GM12875 (cell line): ENCODE data around the gene NLRP9.

Source experiments
- H3K4me3 ChIP-seq: one replicate; pipeline ENCODE4 v1.5.1; 2011; ENCODE audit warnings: low read depth, low read length, control low read depth
- CTCF ChIP-seq: IDR thresholded peaks from 2 replicates; pipeline ENCODE4 v1.5.1; 2011; ENCODE audit warnings: low read depth, mild to moderate bottlenecking, control low read depth, inconsistent platforms, low read length, moderate library complexity, borderline replicate concordance; ENCODE audit not compliant: insufficient read depth

Gene NLRP9

DNA sequence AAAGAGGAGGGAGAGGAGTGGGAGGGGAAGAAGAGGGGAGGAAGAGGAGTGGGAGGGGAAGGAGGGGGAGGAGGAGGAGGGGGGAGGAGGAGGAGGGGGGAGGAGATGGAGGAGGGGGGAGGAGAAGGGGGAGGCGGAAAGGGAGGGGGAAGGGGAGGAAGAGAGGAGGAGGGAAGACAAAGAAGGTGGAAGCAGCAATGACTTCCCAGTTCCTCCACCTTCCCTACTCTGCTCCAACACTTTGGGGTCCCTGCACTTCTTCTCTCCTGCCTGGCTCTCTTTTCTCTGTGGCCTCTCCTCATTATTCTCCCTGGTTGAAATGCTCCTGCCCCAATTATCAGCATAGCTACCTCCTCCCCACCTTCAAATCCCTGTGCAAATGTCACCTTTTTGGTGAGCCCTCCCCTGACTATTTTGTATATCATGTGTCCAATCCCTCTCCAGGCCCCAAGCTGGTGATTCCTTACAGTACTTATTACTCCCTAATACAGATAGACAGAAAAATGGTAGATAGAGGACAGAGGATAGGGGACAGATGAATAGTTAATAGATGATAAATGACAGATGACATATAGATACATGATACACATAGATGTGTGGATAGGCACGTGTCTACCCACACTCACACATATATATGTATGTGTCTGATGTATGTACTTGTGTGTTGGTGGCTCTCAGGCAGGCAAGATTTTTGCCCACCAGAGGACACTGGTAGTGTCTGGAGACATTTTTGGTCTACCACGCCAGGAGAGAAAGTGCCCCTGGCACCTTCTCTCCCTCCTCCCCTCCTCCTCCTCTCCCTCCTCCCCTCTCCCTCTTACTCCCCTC is 25.2 kb downstream of the NLRP9 start:
- no peak for TF ChIP-seq CTCF
- H3K4me3 ChIP-seq: no peak overlapping the region

- no peak overlapping the region for H3K4me3 ChIP-seq
- TF ChIP-seq CTCF: no peak
Measured at GRCh38 chr19:55711719-55712118, 26.5 kb downstream of the NLRP9 start.

DNA sequence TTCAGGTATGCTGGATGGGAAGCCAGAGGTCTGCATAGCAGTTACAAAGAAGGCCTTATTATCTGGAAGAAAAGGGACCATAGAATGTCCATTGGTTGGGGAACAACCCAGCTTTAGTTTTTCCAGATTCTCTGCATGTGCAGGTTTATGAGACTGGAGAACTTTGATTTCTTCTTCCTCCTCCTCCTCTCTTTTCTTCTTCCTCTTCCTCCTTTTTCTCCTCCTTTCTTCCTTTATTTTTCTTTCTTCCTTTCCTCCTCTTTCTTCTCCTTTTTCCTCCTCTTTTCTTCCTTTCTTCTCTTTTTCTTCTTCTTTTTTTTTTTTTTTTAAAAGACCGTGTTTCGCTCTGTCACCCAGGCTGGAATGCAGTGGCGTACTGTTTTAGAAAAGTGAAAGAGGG is 32.2 kb downstream of the NLRP9 start:
- H3K4me3 ChIP-seq: no peak overlapping the region
- TF ChIP-seq CTCF: no peak

- peak; percentile 31; the same call in 1 of the 2 replicates for TF ChIP-seq CTCF
- H3K4me3 ChIP-seq: no peak overlapping the region
Measured at GRCh38 chr19:55704494-55705245, 33.5 kb downstream of the NLRP9 start.

GRCh38 chr19:55703790-55704215 is 34.4 kb downstream of the NLRP9 start:
- H3K4me3 ChIP-seq: no peak overlapping the region
- TF ChIP-seq CTCF: peak; percentile 80

DNA sequence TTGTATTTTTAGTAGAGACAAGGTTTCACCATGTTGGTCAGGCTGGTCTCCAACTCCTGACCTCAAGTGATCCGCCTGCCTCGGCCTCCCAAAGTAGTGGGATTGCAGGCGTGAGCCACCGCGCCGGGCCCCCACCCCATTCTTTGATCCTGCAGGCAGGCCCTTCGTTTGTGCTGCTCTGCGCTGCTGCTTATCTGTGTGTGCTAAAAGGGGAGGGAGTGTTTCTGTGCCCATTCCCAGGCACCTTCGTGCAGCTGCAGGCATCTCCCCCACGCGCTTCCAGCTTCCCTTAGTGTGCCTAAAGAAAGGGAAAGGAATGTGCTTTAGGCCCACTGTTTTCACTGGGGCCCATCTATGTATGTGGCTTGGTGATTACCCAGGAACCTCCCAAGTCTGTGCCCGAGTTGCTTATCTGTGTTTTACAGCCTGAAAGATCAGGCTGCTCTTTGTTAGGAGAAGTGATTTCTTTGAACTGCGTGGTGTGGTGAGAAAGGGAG is 36.0 kb downstream of the NLRP9 start:
- H3K4me3 ChIP-seq: no peak overlapping the region
- no peak for TF ChIP-seq CTCF
